A549 (cell line): ENCODE measurements around the gene MSRB3. TPM values are rescaled to one million over a fixed set of nuclear protein-coding genes. Genes with fewer than 3 reads are reported as not detected.

Experiments
- ATAC-seq, 2 experiments: fragments of 200-7000 bp in 1 of 2; fragments of >200 bp in 1 of 2; cut with Nextera tagmentation in 1 of 2; cut with Tn5 transposase in 1 of 2; 3 replicates each; pipeline versions ENCODE4 v1.8.0 to v1.9.1; 2018 to 2020; ENCODE audit warnings: mild to moderate bottlenecking in 1 of 2, moderate library complexity in 1 of 2
- CTCF ChIA-PET: fragments of 300-600 bp; sonication (Branson Sonifier 250); formaldehyde crosslinking; extraction: SDS; loops from one replicate; lab custom pipeline; 2021; ENCODE audit warnings: antibody characterized with exemption, inconsistent platforms; lab: Yijun Ruan, JAX
- POLR2A ChIA-PET: fragments of 350-600 bp; formaldehyde crosslinking; extraction: SDS; loops from one replicate; lab custom pipeline; 2021; ENCODE audit warnings: antibody characterized with exemption, inconsistent platforms; lab: Yijun Ruan, JAX
- DNase-seq, 2 experiments: peaks; one replicate each; pipeline versions ENCODE4 v3.0.0 to v3.0.0-alpha.2; 2011 to 2016; ENCODE audit warnings: low read depth in 1 of 2, low spot score in 1 of 2
- FAIRE-seq: peaks from 2 replicates; lab custom pipeline; 2011; peaks lifted over from hg19 to GRCh38; lab: Jason Lieb, UNC
- H3K27ac ChIP-seq, 2 experiments: fragments of >200 bp; sonication (Bioruptor Twin); formaldehyde crosslinking; 3 replicates each; pipeline ENCODE4 v1.5.1; 2016 to 2017
- H3K4me1 ChIP-seq: fragments of >200 bp; sonication (Bioruptor Twin); formaldehyde crosslinking; 3 replicates; pipeline ENCODE4 v1.6.1; 2016
- H3K4me2 ChIP-seq: fragments of >200 bp; sonication (Bioruptor Twin); formaldehyde crosslinking; 3 replicates; pipeline ENCODE4 v1.6.1; 2016
- H3K4me3 ChIP-seq: fragments of >200 bp; sonication (Bioruptor Twin); formaldehyde crosslinking; 3 replicates; pipeline ENCODE4 v1.5.1; 2016
- H3K9me3 ChIP-seq: fragments of >200 bp; sonication (Bioruptor Twin); formaldehyde crosslinking; 3 replicates; pipeline ENCODE4 v1.6.1; 2016
- ATOH8 ChIP-seq: fragments of 250-450 bp; sonication (Bioruptor Pico); IDR thresholded peaks from 2 replicates; pipeline ENCODE4 v1.5.0; 2020; ENCODE audit warnings: low read depth, mild to moderate bottlenecking, moderate library complexity
- CBX2 ChIP-seq: fragments of 200-600 bp; sonication (generic); IDR thresholded peaks from 2 replicates; pipeline ENCODE4 v1.6.1; 2016; ENCODE audit warnings: low read depth, mild to moderate bottlenecking, borderline replicate concordance
- CTCF ChIP-seq: fragments of >200 bp; sonication (Bioruptor Twin); formaldehyde crosslinking; IDR thresholded peaks from 3 replicates; pipeline ENCODE4 v1.5.1; 2016
- E2F6 ChIP-seq: IDR thresholded peaks from 2 replicates; pipeline ENCODE4 v1.6.1; 2012; ENCODE audit warnings: low read depth, borderline replicate concordance
- EHF ChIP-seq: fragments of 250-450 bp; sonication (Bioruptor Pico); IDR thresholded peaks from 2 replicates; pipeline ENCODE4 v1.5.0; 2020; ENCODE audit warnings: mild to moderate bottlenecking
- ELK1 ChIP-seq: fragments of 150-350 bp; IDR thresholded peaks from 2 replicates; pipeline ENCODE4 v1.6.1; 2014; ENCODE audit warnings: low read depth, mild to moderate bottlenecking, low read length
- EP300 ChIP-seq, 2 experiments: fragments of >200 bp; sonication (Bioruptor Twin); formaldehyde crosslinking; IDR thresholded peaks; 2 replicates in 1 of 2; 3 replicates in 1 of 2; pipeline ENCODE4 v1.6.1; 2016 to 2017
- FOSB ChIP-seq: fragments of 250-450 bp; sonication (Bioruptor Pico); IDR thresholded peaks from 2 replicates; pipeline ENCODE4 v1.5.0; 2020; ENCODE audit warnings: mild to moderate bottlenecking, moderate library complexity
- GATA3 ChIP-seq: IDR thresholded peaks from 2 replicates; pipeline ENCODE4 v1.6.1; 2012; ENCODE audit warnings: borderline replicate concordance
- HDAC2 ChIP-seq: fragments of 200-600 bp; sonication (generic); IDR thresholded peaks from 2 replicates; pipeline ENCODE4 v1.6.1; 2016
- HOXA7 ChIP-seq: fragments of 250-450 bp; sonication (Bioruptor Pico); IDR thresholded peaks from 2 replicates; pipeline ENCODE4 v1.5.0; 2020; ENCODE audit warnings: mild to moderate bottlenecking, moderate library complexity
- HOXB5 ChIP-seq: fragments of 250-450 bp; sonication (Bioruptor Pico); IDR thresholded peaks from 2 replicates; pipeline ENCODE4 v1.5.0; 2020; ENCODE audit warnings: mild to moderate bottlenecking, moderate library complexity
- JUN ChIP-seq, 2 experiments: fragments of >200 bp; sonication (Bioruptor Twin); formaldehyde crosslinking; IDR thresholded peaks; 2 replicates in 1 of 2; 3 replicates in 1 of 2; pipeline ENCODE4 v1.6.1; 2016 to 2017
- KDM5A ChIP-seq: fragments of 200-600 bp; sonication (generic); IDR thresholded peaks from 2 replicates; pipeline ENCODE4 v1.6.1; 2016; ENCODE audit warnings: antibody characterized with exemption, mild to moderate bottlenecking
- MYC ChIP-seq: IDR thresholded peaks from 2 replicates; pipeline ENCODE4 v1.6.1; 2012; ENCODE audit warnings: mild to moderate bottlenecking, inconsistent platforms, low read length, improper control_type of control experiment, borderline replicate concordance
- NFE2L2 ChIP-seq: fragments of 150-350 bp; conservative IDR thresholded peaks from 2 replicates; pipeline ENCODE4 v1.6.1; 2014; ENCODE audit warnings: low read length
- NPAS2 ChIP-seq: fragments of 250-450 bp; sonication (Bioruptor Pico); IDR thresholded peaks from 2 replicates; pipeline ENCODE4 v1.8.0; 2022; ENCODE audit warnings: mild to moderate bottlenecking, moderate library complexity, borderline replicate concordance
- POLR2A ChIP-seq: IDR thresholded peaks from 2 replicates; pipeline ENCODE4 v1.6.1; 2012; ENCODE audit warnings: mild to moderate bottlenecking, low read length
- RAD21 ChIP-seq, 2 experiments: fragments of >200 bp in 1 of 2; sonication (Bioruptor Twin) in 1 of 2; formaldehyde crosslinking in 1 of 2; IDR thresholded peaks in 1 of 2; conservative IDR thresholded peaks in 1 of 2; 2 replicates in 1 of 2; 3 replicates in 1 of 2; pipeline ENCODE4 v1.6.1; 2012 to 2018; ENCODE audit warnings: inconsistent platforms in 1 of 2
- RFX5 ChIP-seq: fragments of 450-650 bp; IDR thresholded peaks from 2 replicates; pipeline ENCODE4 v1.7.1; 2014; ENCODE audit warnings: antibody characterized with exemption, mild to moderate bottlenecking, moderate library complexity
- RNF2 ChIP-seq: fragments of 200-600 bp; sonication (generic); IDR thresholded peaks from 2 replicates; pipeline ENCODE4 v1.6.1; 2016; ENCODE audit warnings: low read depth, mild to moderate bottlenecking, antibody characterized with exemption, moderate library complexity, borderline replicate concordance
- SREBF2 ChIP-seq: fragments of 450-650 bp; IDR thresholded peaks from 2 replicates; pipeline ENCODE4 v1.6.1; 2014; ENCODE audit warnings: mild to moderate bottlenecking, moderate library complexity
- TFCP2L1 ChIP-seq: fragments of 250-450 bp; sonication (Bioruptor Pico); IDR thresholded peaks from 2 replicates; pipeline ENCODE4 v1.5.0; 2021; ENCODE audit warnings: mild to moderate bottlenecking
- USF2 ChIP-seq: fragments of 450-650 bp; IDR thresholded peaks from 2 replicates; pipeline ENCODE4 v1.6.1; 2014; ENCODE audit warnings: antibody characterized with exemption
- ZFP36 ChIP-seq: fragments of 450-650 bp; IDR thresholded peaks from 2 replicates; pipeline ENCODE4 v1.6.1; 2014; ENCODE audit warnings: borderline replicate concordance; ENCODE audit not compliant: partially characterized antibody
- ZNF302 ChIP-seq: fragments of 250-450 bp; sonication (Bioruptor Pico); IDR thresholded peaks from 2 replicates; pipeline ENCODE4 v1.9.0; 2021; ENCODE audit warnings: inconsistent platforms, mild to moderate bottlenecking, moderate library complexity
- WGBS: methylation state at CpG from one replicate; pipeline ENCODE4 v1.1.6; 2017; ENCODE audit errors: missing lambda C conversion rate; 5-methylcytosine and 5-hydroxymethylcytosine counted together
- polyA plus RNA-seq, 4 experiments: library from polyadenylated mRNA; depleted of rRNA in 3 of 4; stranded (reverse); fragments of >200 nt; fragmentation: RNase III in 1 of 4; extraction: RNeasy Plus Mini Kit Qiagen cat#74134 plus additional on column Dnase treatment in 1 of 4; gene quantifications; 2 replicates in 3 of 4; 3 replicates in 1 of 4; pipeline ENCODE4 v1.2.3, GENCODE V29; 2011 to 2017
- TF ChIP-seq, protein P1 (sequence below): fragments of >200 bp; sonication (Bioruptor Twin); formaldehyde crosslinking; IDR thresholded peaks from 2 replicates; pipeline ENCODE4 v1.6.1; 2016

The MSRB3 gene
- polyA plus RNA-seq, 2 of the 4 experiments (the other 2 are of a cell fraction), result 25.2 to 46.1 TPM

DNA sequence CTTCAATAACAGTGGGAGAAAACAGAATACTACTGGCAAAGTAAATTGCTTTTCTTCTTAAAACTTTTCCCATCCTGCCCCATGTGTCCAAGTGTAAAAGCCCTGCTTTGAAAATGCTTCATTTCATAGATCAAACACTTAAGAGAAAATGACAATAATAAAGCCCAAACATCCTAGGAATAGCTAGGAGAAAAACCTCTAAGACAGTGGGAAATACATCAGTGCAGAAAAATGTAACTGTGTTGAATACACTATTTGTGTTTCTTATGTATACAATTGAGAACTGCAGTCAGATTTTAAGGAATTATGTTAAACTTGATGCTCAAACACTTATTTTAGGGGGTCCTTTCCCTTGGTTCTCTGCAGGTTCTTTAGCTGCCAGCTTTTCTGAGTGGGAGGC, 181.1 kb downstream of the MSRB3 start:
- ATAC-seq, result no peak
- no peak overlapping the region for H3K27ac ChIP-seq
- H3K4me2 ChIP-seq, result no peak overlapping the region
- H3K9me3 ChIP-seq, result no peaks in the 10 kb centered on the region
- no peak overlapping the region for H3K4me3 ChIP-seq
- H3K4me1 ChIP-seq, result no peaks in the 10 kb centered on the region
- no peak for DNase-seq
- no peak for FAIRE-seq
- ChIA-PET CTCF (interaction anchor here (1.0 kb wide), 1 partner anchor 9 kb away, joined by 3 read pairs; no protein-coding TSS in a partner anchor), POLR2A (no interaction called here)
- TF ChIP-seq SREBF2, result no peak
- no peak for TF ChIP-seq NFE2L2
- TF ChIP-seq TFCP2L1 (CRISPR knock-in tag), result no peak
- TF ChIP-seq MYC, result no peak
- TF ChIP-seq, protein P1, sequence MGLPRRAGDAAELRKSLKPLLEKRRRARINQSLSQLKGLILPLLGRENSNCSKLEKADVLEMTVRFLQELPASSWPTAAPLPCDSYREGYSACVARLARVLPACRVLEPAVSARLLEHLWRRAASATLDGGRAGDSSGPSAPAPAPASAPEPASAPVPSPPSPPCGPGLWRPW, result no peak
- TF ChIP-seq RAD21 (conservative IDR thresholded peaks at IDR 0.05 in 1 of 2, IDR thresholded peaks at IDR 0.05 in 1 of 2), result no peak
- TF ChIP-seq USF2, result no peak
- no peak for TF ChIP-seq EP300 (IDR thresholded peaks at IDR 0.05)
- TF ChIP-seq KDM5A, result no peak
- no peak for TF ChIP-seq NPAS2 (CRISPR knock-in tag)
- no peak for TF ChIP-seq HDAC2
- TF ChIP-seq FOSB (CRISPR knock-in tag), result no peak
- no peak for TF ChIP-seq CBX2
- no peak for TF ChIP-seq EHF (CRISPR knock-in tag)
- no peak for TF ChIP-seq ATOH8 (CRISPR knock-in tag)
- no peak for TF ChIP-seq HOXA7 (CRISPR knock-in tag)
- TF ChIP-seq E2F6, result no peak
- no peak for TF ChIP-seq POLR2A
- TF ChIP-seq HOXB5 (CRISPR knock-in tag), result no peak
- TF ChIP-seq GATA3, result no peak
- TF ChIP-seq, all 56 proteins: peak for 0

GRCh38 chr12:65460063-65460462, 181.6 kb downstream of the MSRB3 start:
- Histone ChIP-seq H3K9me3 (no peaks in the 10 kb centered on the region), H3K4me1 (no peaks in the 10 kb centered on the region), H3K4me2 (no peak overlapping the region), H3K27ac (no peak overlapping the region), H3K4me3 (no peak overlapping the region)
- FAIRE-seq (no peak), DNase-seq (no peak), ATAC-seq (no peak)
- TF ChIP-seq ZNF302, result no peak
- TF ChIP-seq ELK1, result no peak
- TF ChIP-seq HOXB5 (CRISPR knock-in tag), result no peak
- 73% methylated on average over 8 of the region's 8 CpGs for WGBS
- CTCF ChIA-PET, result interaction anchor here (1.0 kb wide), 1 partner anchor 8 kb away, joined by 3 read pairs; no protein-coding TSS in a partner anchor
- POLR2A ChIA-PET, result no interaction called here

GRCh38 chr12:65461017-65461416, 182.5 kb downstream of the MSRB3 start:
- no peaks in the 10 kb centered on the region for H3K4me1 ChIP-seq
- no peak overlapping the region for H3K27ac ChIP-seq
- FAIRE-seq (no peak), DNase-seq (no peak), ATAC-seq (no peak)
- CTCF ChIA-PET, result no interaction called here
- WGBS, result 88% methylated on average over 2 of the region's 2 CpGs
- no peaks in the 10 kb centered on the region for H3K9me3 ChIP-seq
- H3K4me3 ChIP-seq, result no peak overlapping the region
- no peak overlapping the region for H3K4me2 ChIP-seq
- TF ChIP-seq RNF2 (no peak), KDM5A (no peak), MYC (no peak), CTCF (no peak), RAD21 (conservative IDR thresholded peaks at IDR 0.05 in 1 of 2, IDR thresholded peaks at IDR 0.05 in 1 of 2) (no peak), JUN (IDR thresholded peaks at IDR 0.05) (no peak), TFCP2L1 (CRISPR knock-in tag) (no peak), RFX5 (no peak), POLR2A (no peak), ZFP36 (no peak)
- POLR2A ChIA-PET, result no interaction called here
